ENCODE measurements around the gene PSMD8.

PSMD8 gene

DNA sequence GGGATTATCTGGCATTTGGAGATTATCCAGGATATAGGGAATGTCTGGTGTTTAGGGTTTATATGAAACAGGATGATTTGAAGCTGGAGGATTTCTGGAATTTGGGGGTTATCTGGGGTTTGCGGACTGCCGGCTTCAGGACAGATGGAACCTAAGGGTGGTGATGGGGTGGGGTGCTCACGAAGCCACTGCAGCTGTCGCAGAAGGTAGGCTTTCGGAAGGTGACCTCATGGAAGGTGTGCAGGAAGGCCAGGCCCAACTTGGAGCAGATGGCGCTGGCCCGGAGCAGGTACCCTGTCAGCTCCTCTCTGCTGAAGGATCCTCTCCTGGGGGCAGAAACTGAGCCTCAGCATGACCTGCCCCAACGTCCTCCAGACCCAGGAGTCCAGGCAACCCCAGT, 38.1 kb downstream of the PSMD8 start:
- ChIA-PET POLR2A (no interaction called here), CTCF (no interaction called here)
- TF ChIP-seq TARDBP (IDR thresholded peaks at IDR 0.05) = no peak
- no peak for TF ChIP-seq SP1 (IDR thresholded peaks at IDR 0.05)
- no peak for TF ChIP-seq FOXM1 (IDR thresholded peaks at IDR 0.05; ENCODE audit: borderline replicate concordance)
- no peak for TF ChIP-seq ARNT (IDR thresholded peaks at IDR 0.05)
- no peak for TF ChIP-seq FOXK2 (IDR thresholded peaks at IDR 0.05)
- TF ChIP-seq SUZ12 (IDR thresholded peaks at IDR 0.05) = no peak
- no peak for TF ChIP-seq LEF1 (IDR thresholded peaks at IDR 0.05; ENCODE audit: borderline replicate concordance)
- DNase-seq (ENCODE audit: extremely low spot score) = no peak

DNA sequence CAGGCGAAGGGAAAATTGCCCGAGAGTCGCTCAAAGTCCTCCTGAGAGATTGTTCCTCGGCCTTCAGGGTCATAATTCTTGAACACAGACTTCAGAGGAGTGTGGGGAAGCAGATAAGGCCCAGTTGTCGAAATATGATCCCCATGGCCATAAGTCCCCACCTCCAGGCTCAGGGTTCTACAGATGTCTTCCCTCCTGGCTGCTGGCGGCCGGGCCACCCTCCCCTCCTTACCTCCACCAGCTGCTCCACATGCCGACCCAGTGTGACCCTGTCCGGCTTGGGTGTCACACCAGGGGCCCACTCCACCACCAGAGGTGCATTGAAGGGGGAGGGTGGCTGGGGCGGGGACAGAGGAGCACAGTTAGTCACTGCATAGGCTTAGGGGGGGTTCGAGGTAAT, 38.6 kb downstream of the PSMD8 start:
- no peak for DNase-seq (ENCODE audit: extremely low spot score)
- CTCF ChIA-PET = interaction anchor here (1.4 kb wide), 1 partner anchor 10 kb away, joined by 6 read pairs; the partner anchor contains the start of gene FAM98C
- POLR2A ChIA-PET = no interaction called here
- TF ChIP-seq HDGF (IDR thresholded peaks at IDR 0.05; ENCODE audit: borderline replicate concordance) = no peak
- TF ChIP-seq LEF1 (IDR thresholded peaks at IDR 0.05; ENCODE audit: borderline replicate concordance) = no peak
- no peak for TF ChIP-seq FOXK2 (IDR thresholded peaks at IDR 0.05)
- no peak for TF ChIP-seq L3MBTL2 (conservative IDR thresholded peaks at IDR 0.05)
- TF ChIP-seq BHLHE40 (IDR thresholded peaks at IDR 0.05; ENCODE audit: borderline replicate concordance) = no peak
- no peak for TF ChIP-seq CTBP1 (IDR thresholded peaks at IDR 0.05; ENCODE audit: borderline replicate concordance)
- no peak for TF ChIP-seq TARDBP (IDR thresholded peaks at IDR 0.05)
- no peak for TF ChIP-seq SUZ12 (IDR thresholded peaks at IDR 0.05)
- TF ChIP-seq ARNT (IDR thresholded peaks at IDR 0.05) = no peak
- no peak for TF ChIP-seq FOXA1 (IDR thresholded peaks at IDR 0.05)
- TF ChIP-seq, protein P1, sequence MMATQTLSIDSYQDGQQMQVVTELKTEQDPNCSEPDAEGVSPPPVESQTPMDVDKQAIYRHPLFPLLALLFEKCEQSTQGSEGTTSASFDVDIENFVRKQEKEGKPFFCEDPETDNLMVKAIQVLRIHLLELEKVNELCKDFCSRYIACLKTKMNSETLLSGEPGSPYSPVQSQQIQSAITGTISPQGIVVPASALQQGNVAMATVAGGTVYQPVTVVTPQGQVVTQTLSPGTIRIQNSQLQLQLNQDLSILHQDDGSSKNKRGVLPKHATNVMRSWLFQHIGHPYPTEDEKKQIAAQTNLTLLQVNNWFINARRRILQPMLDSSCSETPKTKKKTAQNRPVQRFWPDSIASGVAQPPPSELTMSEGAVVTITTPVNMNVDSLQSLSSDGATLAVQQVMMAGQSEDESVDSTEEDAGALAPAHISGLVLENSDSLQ (IDR thresholded peaks at IDR 0.05) = no peak
- TF ChIP-seq ELF4 (IDR thresholded peaks at IDR 0.05) = no peak
- TF ChIP-seq SP1 (IDR thresholded peaks at IDR 0.05) = no peak
- TF ChIP-seq FOXM1 (IDR thresholded peaks at IDR 0.05; ENCODE audit: borderline replicate concordance) = no peak

DNA sequence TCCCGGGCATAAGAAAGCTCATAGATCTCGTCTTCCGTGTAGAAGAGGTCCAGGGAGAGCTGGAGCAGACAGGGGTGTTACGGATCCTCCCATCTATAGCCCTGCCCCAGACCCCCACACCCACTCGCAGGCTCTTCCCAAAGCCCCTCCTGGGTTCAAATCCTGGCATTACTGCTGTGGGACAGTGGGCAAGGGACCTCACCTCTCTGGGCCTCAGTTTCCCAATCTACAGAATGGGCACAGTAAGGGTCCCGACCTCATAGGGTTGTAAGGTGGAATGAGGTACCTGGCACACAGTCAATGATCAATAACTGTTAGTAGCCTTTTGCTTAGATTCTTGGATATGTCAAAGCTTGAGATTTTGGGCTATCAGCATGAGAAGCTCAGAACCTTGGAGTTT, 39.0 kb downstream of the PSMD8 start:
- POLR2A ChIA-PET = no interaction called here

DNA sequence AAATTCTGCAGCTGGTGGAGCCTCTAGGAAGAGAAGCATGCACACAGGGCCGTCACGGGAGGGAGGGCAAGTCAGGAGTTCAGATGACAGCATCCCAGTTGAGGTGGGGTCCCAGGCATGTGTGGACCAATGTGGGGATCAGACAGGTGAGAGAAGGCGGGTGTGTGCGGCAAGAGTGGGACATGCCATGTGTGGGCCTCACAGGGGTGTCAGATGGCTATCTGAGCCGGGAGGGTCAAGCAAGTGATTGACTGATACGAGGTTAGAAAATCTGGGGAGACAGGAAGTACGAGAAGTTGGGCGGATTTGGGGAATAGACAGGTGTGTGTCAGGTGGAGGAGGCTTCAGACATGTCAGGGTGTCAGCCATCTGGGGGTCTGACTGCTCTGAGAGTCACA, 42.8 kb downstream of the PSMD8 start:
- ChIA-PET POLR2A (interaction anchor here (0.7 kb wide), 1 partner anchor 9 kb away, joined by 4 read pairs; the partner anchor contains the start of gene RASGRP4), CTCF (no interaction called here)
- TF ChIP-seq LEF1 (IDR thresholded peaks at IDR 0.05; ENCODE audit: borderline replicate concordance) (no peak), BHLHE40 (IDR thresholded peaks at IDR 0.05; ENCODE audit: borderline replicate concordance) (no peak)
- DNase-seq (ENCODE audit: extremely low spot score) = no peak

More for the DNA sequence above, 39.0 kb downstream of the PSMD8 start:
- DNase-seq (ENCODE audit: extremely low spot score) = no peak
- TF ChIP-seq HDGF (IDR thresholded peaks at IDR 0.05; ENCODE audit: borderline replicate concordance) (no peak), LEF1 (IDR thresholded peaks at IDR 0.05; ENCODE audit: borderline replicate concordance) (no peak), L3MBTL2 (conservative IDR thresholded peaks at IDR 0.05) (no peak), SP1 (IDR thresholded peaks at IDR 0.05) (no peak), SUZ12 (IDR thresholded peaks at IDR 0.05) (no peak), CTBP1 (IDR thresholded peaks at IDR 0.05; ENCODE audit: borderline replicate concordance) (no peak), NFRKB (IDR thresholded peaks at IDR 0.05) (no peak), FOXK2 (IDR thresholded peaks at IDR 0.05) (no peak), BHLHE40 (IDR thresholded peaks at IDR 0.05; ENCODE audit: borderline replicate concordance) (no peak), ARNT (IDR thresholded peaks at IDR 0.05) (no peak), TARDBP (IDR thresholded peaks at IDR 0.05) (no peak), ELF4 (IDR thresholded peaks at IDR 0.05) (no peak), ZNF384 (IDR thresholded peaks at IDR 0.05) (no peak), FOXA1 (IDR thresholded peaks at IDR 0.05) (no peak), FOXM1 (IDR thresholded peaks at IDR 0.05; ENCODE audit: borderline replicate concordance) (no peak)
- TF ChIP-seq, protein P1 (IDR thresholded peaks at IDR 0.05) = no peak
- CTCF ChIA-PET = interaction anchor here (1.4 kb wide), 1 partner anchor 10 kb away, joined by 6 read pairs; the partner anchor contains the start of gene FAM98C

DNA sequence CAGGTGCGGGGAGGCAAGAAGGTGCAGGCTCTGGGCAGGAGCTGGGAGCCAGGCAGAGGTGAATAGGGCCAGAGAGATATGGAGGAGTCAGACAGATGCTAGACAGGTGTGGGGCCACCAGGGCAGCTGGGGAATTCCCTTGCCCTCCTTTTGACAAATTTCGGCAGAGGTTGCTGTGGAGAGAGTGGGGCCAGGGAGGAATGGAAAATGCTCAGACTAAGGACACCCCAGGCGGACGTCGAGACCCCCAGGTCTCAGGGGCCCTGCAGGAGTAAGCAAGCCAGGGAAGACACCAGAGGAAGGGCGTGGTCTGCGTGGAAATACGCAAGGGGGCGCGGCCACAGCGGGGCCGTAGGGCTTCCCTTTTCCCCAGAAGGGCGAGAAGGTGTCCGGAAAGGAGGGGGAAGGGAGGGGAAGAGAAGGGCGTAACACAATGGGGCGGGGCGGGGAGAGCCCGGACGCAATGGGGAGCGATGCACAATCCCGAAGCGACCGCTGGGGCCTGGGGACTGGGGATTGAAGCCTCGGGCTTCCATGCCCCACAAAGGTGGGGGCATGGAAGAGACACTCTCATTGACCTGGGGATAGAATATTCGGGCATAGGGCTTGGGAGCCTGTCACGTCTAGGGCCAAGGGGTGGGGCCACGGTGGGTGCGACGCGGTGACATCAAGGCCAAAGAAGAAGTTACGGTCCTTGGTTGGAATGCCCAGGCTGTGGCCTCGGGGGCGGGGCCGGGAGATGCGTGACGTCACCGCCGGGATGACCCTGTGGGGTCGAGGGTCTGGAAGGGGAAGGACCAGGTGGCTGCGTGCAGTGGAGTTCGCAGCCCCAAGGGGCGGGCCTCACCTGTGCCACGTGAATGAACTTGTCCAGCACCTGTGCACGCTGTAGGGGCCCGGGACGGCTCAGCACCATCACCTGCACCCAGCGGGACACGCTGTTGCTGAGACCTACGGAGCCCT, 43.5 kb downstream of the PSMD8 start:
- no peak for DNase-seq (ENCODE audit: extremely low spot score)
- TF ChIP-seq CTBP1 (IDR thresholded peaks at IDR 0.05; ENCODE audit: borderline replicate concordance) (no peak), SP1 (IDR thresholded peaks at IDR 0.05) (no peak), TARDBP (IDR thresholded peaks at IDR 0.05) (no peak), ZNF384 (IDR thresholded peaks at IDR 0.05) (no peak), ELF4 (IDR thresholded peaks at IDR 0.05) (no peak), HDGF (IDR thresholded peaks at IDR 0.05; ENCODE audit: borderline replicate concordance) (no peak), FOXK2 (IDR thresholded peaks at IDR 0.05) (no peak), NFRKB (IDR thresholded peaks at IDR 0.05) (no peak), SUZ12 (IDR thresholded peaks at IDR 0.05) (no peak), L3MBTL2 (conservative IDR thresholded peaks at IDR 0.05) (no peak), LEF1 (IDR thresholded peaks at IDR 0.05; ENCODE audit: borderline replicate concordance) (no peak), FOXM1 (IDR thresholded peaks at IDR 0.05; ENCODE audit: borderline replicate concordance) (no peak), BHLHE40 (IDR thresholded peaks at IDR 0.05; ENCODE audit: borderline replicate concordance) (no peak)
- ChIA-PET POLR2A (interaction anchor here (0.7 kb wide), 1 partner anchor 8 kb away, joined by 4 read pairs; the partner anchor contains the start of gene RASGRP4), CTCF (no interaction called here)

DNA sequence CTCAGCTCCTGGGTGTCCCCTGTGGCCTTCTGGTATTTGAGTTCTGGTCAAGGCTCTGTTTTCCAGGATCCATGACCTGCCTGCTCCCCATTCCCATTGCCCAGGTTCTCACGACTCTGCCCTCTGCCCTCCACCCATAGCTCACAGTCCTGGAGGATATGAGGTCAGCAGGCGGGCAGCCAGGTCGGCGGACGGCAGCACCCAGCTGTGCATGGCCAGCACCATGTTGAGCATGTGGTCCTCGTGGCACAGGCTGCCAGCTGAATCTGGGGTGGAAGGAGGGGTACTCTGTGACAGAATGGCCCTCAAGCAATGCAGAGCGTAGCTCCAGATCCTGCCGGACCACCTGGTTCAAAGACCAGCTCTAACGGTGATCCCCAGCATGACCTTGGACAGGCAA, 46.6 kb downstream of the PSMD8 start:
- ChIA-PET CTCF (no interaction called here), POLR2A (no interaction called here)

More for the DNA sequence above, 46.6 kb downstream of the PSMD8 start:
- TF ChIP-seq CTBP1 (IDR thresholded peaks at IDR 0.05; ENCODE audit: borderline replicate concordance) = no peak
- TF ChIP-seq, protein P1 (IDR thresholded peaks at IDR 0.05) = no peak
- TF ChIP-seq ZNF384 (IDR thresholded peaks at IDR 0.05) = no peak
- TF ChIP-seq SUZ12 (IDR thresholded peaks at IDR 0.05) = no peak
- TF ChIP-seq HDGF (IDR thresholded peaks at IDR 0.05; ENCODE audit: borderline replicate concordance) = no peak
- no peak for TF ChIP-seq NFRKB (IDR thresholded peaks at IDR 0.05)
- TF ChIP-seq ARNT (IDR thresholded peaks at IDR 0.05) = no peak
- no peak for TF ChIP-seq FOXA1 (IDR thresholded peaks at IDR 0.05)
- no peak for TF ChIP-seq TARDBP (IDR thresholded peaks at IDR 0.05)
- no peak for TF ChIP-seq BHLHE40 (IDR thresholded peaks at IDR 0.05; ENCODE audit: borderline replicate concordance)
- no peak for TF ChIP-seq ELF4 (IDR thresholded peaks at IDR 0.05)
- no peak for TF ChIP-seq L3MBTL2 (conservative IDR thresholded peaks at IDR 0.05)
- no peak for TF ChIP-seq LEF1 (IDR thresholded peaks at IDR 0.05; ENCODE audit: borderline replicate concordance)
- no peak for TF ChIP-seq FOXM1 (IDR thresholded peaks at IDR 0.05; ENCODE audit: borderline replicate concordance)
- TF ChIP-seq FOXK2 (IDR thresholded peaks at IDR 0.05) = no peak
- no peak for TF ChIP-seq SP1 (IDR thresholded peaks at IDR 0.05)
- no peak for DNase-seq (ENCODE audit: extremely low spot score)

Data from HEK293T (cell line).